Right atrium auricular region (tissue), 2 donors: ENCODE results near the gene RGPD3. TPM values are rescaled to one million over a fixed set of nuclear protein-coding genes. Genes with fewer than 3 reads are reported as not detected.
A peak's percentile ranks its signal among the peaks of the same experiment; 100 is the strongest.
"Not testable (repeated sequence)": the region's sequence is repeated elsewhere in the genome, so short reads cannot be mapped to it uniquely, and the experiment has no call there.

Experiments used
- DNase-seq: peaks from one replicate; pipeline ENCODE4 v3.0.0-alpha.2; 2019; ENCODE audit warnings: low spot score
- H3K27ac ChIP-seq, 2 donors: fragments of 200-600 bp; sonication (generic); 1 replicate in 1 of 2; 2 replicates in 1 of 2; pipeline ENCODE4 v1.5.1; 2016 to 2019
- H3K27me3 ChIP-seq, 2 donors: fragments of 200-600 bp; sonication (generic); one replicate each; pipeline versions ENCODE4 v1.5.1 to v1.6.0; 2017 to 2019
- H3K36me3 ChIP-seq: fragments of 200-600 bp; sonication (generic); one replicate; pipeline ENCODE4 v1.5.1; 2016
- H3K4me1 ChIP-seq, 2 donors: fragments of 200-600 bp; sonication (generic); one replicate each; pipeline versions ENCODE4 v1.5.1 to v1.6.0; 2017 to 2019
- H3K4me3 ChIP-seq, 2 donors: fragments of 200-600 bp; sonication (generic); 1 replicate in 1 of 2; 2 replicates in 1 of 2; pipeline ENCODE4 v1.5.1; 2017 to 2019; ENCODE audit warnings: mild to moderate bottlenecking in 1 of 2, moderate library complexity in 1 of 2
- H3K9me3 ChIP-seq, 2 donors: fragments of 200-600 bp; sonication (generic); one replicate each; pipeline ENCODE4 v1.5.1; 2019
- CTCF ChIP-seq, 2 donors: fragments of 200-600 bp; sonication (generic); IDR thresholded peaks; one replicate each; pipeline ENCODE4 v1.5.1; 2019; ENCODE audit warnings: antibody characterized with exemption in 2 of 2
- total RNA-seq, 2 donors: library from RNA; depleted of rRNA; stranded (reverse); fragments of >200 nt; gene quantifications; one replicate each; pipeline ENCODE4 v1.1.0, GENCODE V29; 2016

Gene RGPD3
- under 1 TPM; 0.43 to 0.48 TPM for total RNA-seq

- H3K4me3 ChIP-seq, DNase-seq, H3K36me3 ChIP-seq, H3K27ac ChIP-seq, H3K4me1 ChIP-seq, H3K27me3 ChIP-seq, H3K9me3 ChIP-seq: not testable (repeated sequence)
Observed at GRCh38 chr2:106468107-106468506, at the start of gene RGPD3. TSS of gene RGPD3 (minus strand) at chr2:106468413. CDS start at chr2:106468288, 125 bp downstream.

- Histone ChIP-seq H3K36me3 (no peaks in the 10 kb centered on the region), H3K4me3 (no peak overlapping the region), H3K27ac (no peak overlapping the region), H3K9me3 (no peaks in the 10 kb centered on the region), H3K27me3 (no peaks in the 10 kb centered on the region), H3K4me1 (no peaks in the 10 kb centered on the region)
- TF ChIP-seq CTCF (IDR thresholded peaks at IDR 0.05): no peak
- DNase-seq: no peak
Observed at GRCh38 chr2:106517329-106517728, 49.1 kb upstream of the RGPD3 start.

GRCh38 chr2:106516864-106517263 is 48.7 kb upstream of the RGPD3 start:
- H3K9me3 ChIP-seq: no peaks in the 10 kb centered on the region
- DNase-seq: no peak
- no peak overlapping the region for H3K27ac ChIP-seq
- no peaks in the 10 kb centered on the region for H3K36me3 ChIP-seq
- no peaks in the 10 kb centered on the region for H3K27me3 ChIP-seq
- TF ChIP-seq CTCF (IDR thresholded peaks at IDR 0.05): no peak
- no peaks in the 10 kb centered on the region for H3K4me1 ChIP-seq
- H3K4me3 ChIP-seq: no peak overlapping the region

- H3K36me3 ChIP-seq: no peaks in the 10 kb centered on the region
- H3K9me3 ChIP-seq: no peaks in the 10 kb centered on the region
- H3K4me1 ChIP-seq: no peaks in the 10 kb centered on the region
- H3K4me3 ChIP-seq: no peak overlapping the region
- H3K27ac ChIP-seq: no peak overlapping the region
- no peak for DNase-seq
- TF ChIP-seq CTCF (IDR thresholded peaks at IDR 0.05): no peak
- H3K27me3 ChIP-seq: no peaks in the 10 kb centered on the region
Observed at GRCh38 chr2:106516436-106516835, 48.2 kb upstream of the RGPD3 start.

- H3K27me3 ChIP-seq, H3K27ac ChIP-seq, H3K4me3 ChIP-seq, H3K36me3 ChIP-seq, DNase-seq, H3K4me1 ChIP-seq, H3K9me3 ChIP-seq: not testable (repeated sequence)
Observed at GRCh38 chr2:106514827-106515226, 46.6 kb upstream of the RGPD3 start.

- H3K4me3 ChIP-seq, H3K27ac ChIP-seq, H3K4me1 ChIP-seq, H3K9me3 ChIP-seq, H3K36me3 ChIP-seq, H3K27me3 ChIP-seq, DNase-seq: not testable (repeated sequence)
Observed at GRCh38 chr2:106513391-106513790, 45.2 kb upstream of the RGPD3 start.

GRCh38 chr2:106511934-106512333 is 43.7 kb upstream of the RGPD3 start:
- not testable (repeated sequence) for H3K27me3 ChIP-seq, H3K4me3 ChIP-seq, H3K9me3 ChIP-seq, DNase-seq, H3K4me1 ChIP-seq, H3K36me3 ChIP-seq
- peak overlapping the region in 1 of 2 donors; percentile 48 for H3K27ac ChIP-seq

- H3K9me3 ChIP-seq, H3K27me3 ChIP-seq, H3K36me3 ChIP-seq, H3K4me3 ChIP-seq, H3K4me1 ChIP-seq: not testable (repeated sequence)
- DNase-seq: peak; percentile 88
- peak overlapping the region in 1 of 2 donors; percentile 48 for H3K27ac ChIP-seq
Observed at GRCh38 chr2:106511476-106511901, 43.3 kb upstream of the RGPD3 start.

- not testable (repeated sequence) for H3K9me3 ChIP-seq, H3K36me3 ChIP-seq, H3K27me3 ChIP-seq, H3K27ac ChIP-seq, H3K4me3 ChIP-seq, DNase-seq, H3K4me1 ChIP-seq
Observed at GRCh38 chr2:106510791-106511190, 42.6 kb upstream of the RGPD3 start.

GRCh38 chr2:106509374-106509770 is 41.2 kb upstream of the RGPD3 start:
- not testable (repeated sequence) for DNase-seq

GRCh38 chr2:106508660-106509373 is 40.6 kb upstream of the RGPD3 start:
- not testable (repeated sequence) for H3K36me3 ChIP-seq, H3K27ac ChIP-seq, H3K4me1 ChIP-seq, DNase-seq, H3K9me3 ChIP-seq, H3K27me3 ChIP-seq, H3K4me3 ChIP-seq

More at GRCh38 chr2:106509374-106509770, 41.2 kb upstream of the RGPD3 start:
- not testable (repeated sequence) for H3K27me3 ChIP-seq, H3K4me1 ChIP-seq, H3K9me3 ChIP-seq, H3K36me3 ChIP-seq, H3K27ac ChIP-seq, H3K4me3 ChIP-seq

GRCh38 chr2:106506002-106506687 is 37.9 kb upstream of the RGPD3 start:
- H3K36me3 ChIP-seq, H3K4me1 ChIP-seq, H3K4me3 ChIP-seq, DNase-seq, H3K27me3 ChIP-seq, H3K9me3 ChIP-seq, H3K27ac ChIP-seq: not testable (repeated sequence)
